Stimulated activated CD4-positive, alpha-beta T cell treated with anti-CD3 and anti-CD28 coated beads, TNF-alpha, amount 100 ng/mL, for 24 hours (primary cell): ENCODE results near the gene GNS.

ENCODE experiments used
- DNase-seq, 3 experiments: peaks; one replicate each; pipeline ENCODE4 v3.0.0-alpha.2; 2020; ENCODE audit warnings: low read depth in 3 of 3

GNS gene

GRCh38 chr12:64674367-64674922, 84.8 kb downstream of the GNS start:
- DNase-seq, result no peak

- no peak for DNase-seq
These were observed 85.6 kb downstream of the GNS start for GRCh38 chr12:64673490-64674169.

- peak in 1 of 3 experiments; percentile 43 for DNase-seq
These were observed 86.2 kb downstream of the GNS start for GRCh38 chr12:64672925-64673409.

DNA sequence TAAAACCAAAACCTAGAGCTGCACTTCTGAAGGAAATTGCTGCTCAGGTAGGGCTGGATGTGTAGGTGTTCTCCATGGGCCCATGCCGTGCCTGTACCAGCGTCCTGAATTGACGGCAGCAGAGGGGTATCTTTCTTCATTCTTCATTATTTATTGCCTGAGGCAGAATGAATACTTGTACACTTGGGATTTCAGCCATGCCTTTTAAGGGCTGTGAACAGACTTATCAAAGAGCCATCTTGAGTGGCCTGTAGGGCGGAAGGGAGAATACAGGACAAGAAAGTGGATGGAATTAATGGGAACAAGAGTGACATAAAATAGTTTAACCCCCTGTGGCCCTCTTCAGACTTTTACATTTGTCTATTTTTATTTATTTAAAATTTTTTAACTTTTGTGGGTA, 87.5 kb downstream of the GNS start:
- DNase-seq, result no peak

- DNase-seq, result no peak
These were observed 88.1 kb downstream of the GNS start for GRCh38 chr12:64670919-64671639.

DNA sequence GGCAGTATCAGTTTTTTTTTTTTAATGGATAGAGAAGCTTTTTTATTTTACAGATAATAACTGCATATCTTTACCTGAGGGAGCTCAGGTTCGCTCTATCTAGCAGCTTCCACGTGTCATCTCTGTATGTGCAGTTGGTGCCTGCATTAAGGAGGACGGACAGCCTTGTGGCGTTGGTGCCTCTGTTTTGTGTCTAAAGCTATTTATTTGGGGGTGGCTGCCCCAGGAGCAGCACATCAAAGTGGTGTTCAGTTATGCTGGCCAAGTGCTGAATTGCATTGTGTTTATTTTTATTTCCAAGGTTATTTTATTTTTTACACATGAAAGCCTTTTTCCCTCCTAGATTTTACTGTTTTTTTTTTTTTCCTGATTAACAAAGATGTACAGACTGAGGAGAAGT, 89.2 kb downstream of the GNS start:
- no peak for DNase-seq

DNA sequence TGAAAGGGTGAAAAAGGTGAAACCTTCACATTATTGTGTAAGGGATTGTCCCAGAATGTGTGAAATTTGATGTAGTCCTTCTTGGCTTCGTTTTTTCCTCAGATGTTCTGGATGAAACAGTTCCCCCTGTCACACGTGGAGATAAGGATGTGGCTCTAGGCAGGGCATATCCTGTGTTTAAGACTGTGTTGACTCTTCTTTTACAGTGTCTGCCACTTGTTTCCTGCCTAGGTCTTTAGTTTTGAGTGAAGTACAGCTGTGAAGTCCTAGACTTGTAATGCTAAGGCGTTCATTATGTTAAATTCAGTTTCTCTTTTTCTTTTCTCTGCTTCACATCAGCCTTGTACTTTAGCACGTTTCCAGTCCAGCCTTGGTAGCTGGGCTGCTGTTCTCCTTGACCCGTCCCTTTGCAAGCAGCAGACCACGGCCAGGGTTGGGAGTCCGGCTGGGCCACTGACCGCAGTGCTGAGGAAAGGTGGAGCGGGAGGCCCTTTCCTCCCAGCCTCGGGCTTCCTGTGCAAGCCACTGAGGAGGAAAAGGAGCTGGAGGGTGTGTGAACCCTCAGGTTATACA, 89.8 kb downstream of the GNS start:
- no peak for DNase-seq

DNA sequence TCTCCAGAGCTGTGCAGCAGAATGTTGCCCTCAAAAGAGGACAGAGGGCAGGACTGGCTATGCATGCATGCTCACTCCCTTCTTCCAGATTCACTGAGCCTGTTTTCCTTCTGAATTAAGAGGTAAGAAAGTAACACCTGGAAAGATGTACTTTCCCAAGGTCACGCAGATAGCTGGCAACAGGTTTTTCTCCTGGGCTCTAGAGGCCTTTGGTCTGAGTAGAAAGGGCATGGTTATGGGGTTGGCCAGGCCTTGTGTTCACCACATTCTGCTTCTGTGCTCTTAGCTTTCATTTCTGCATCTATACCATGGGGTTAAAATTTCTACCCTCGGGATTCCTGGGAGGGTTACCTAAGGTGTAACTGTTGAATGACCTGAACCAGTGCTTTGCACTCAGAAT, 91.4 kb downstream of the GNS start:
- no peak for DNase-seq

DNA sequence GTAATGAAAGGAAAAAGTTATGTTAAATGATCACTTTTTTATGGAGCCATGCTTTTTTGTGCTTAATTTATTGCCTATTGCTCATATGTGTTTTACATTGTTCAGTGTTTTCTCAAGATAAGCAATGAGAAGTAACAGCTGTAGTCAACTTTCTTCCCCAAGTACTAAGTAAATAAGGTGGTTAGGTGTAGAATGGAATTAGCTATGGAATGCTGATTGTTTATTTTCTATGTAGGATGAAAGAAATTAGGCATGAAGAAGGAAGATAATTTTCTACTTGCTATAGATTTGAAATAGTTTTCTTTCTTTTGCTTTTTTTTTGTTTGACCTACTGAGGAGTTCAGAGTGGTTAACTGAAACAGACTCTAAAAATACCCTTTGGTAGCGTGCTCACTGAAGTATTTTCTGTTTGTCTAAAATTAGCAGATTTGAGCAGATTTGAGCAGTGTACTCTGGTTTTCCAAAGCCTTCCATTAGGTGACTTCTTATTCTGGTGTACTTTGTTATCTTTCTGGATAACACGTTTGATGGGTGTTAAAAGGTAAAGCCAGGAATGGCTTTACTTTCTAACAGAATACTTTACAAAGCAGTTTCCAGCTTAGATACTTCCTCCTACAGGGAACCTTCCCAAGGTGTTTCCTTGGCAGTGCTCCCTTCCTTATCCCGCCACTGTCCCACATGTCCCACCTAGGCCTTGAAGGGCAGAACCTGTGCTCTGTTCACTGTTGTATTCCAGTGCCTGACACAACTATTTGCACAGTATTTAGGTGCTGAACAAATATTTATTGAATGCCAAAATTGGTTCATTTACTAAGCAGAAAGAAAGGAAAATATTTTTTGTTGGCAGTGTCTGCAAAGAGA, 92.9 kb downstream of the GNS start:
- no peak for DNase-seq

DNA sequence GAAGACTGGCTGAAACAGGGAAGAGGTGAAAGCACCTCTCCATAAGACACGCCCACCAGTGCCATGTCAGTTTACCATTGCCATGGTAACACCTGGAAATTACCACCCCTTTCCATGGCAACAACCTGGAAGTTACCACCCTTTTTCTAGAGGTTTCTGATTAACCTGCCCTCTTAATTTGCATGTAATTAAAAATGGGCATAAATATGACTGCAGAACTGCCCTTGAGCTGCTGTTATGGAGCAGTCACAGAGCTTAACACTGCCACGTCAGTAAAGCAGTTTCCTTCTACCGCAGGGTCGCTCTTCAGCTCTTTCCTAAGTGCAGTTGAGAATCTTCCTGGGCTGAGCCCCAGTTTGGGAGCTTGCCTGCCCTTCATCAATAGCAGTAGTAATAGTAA, 93.7 kb downstream of the GNS start:
- DNase-seq, result no peak
